LNCAP (cell line): ENCODE measurements around the gene TRIM67.

Experiments used
- CTCF ChIP-seq: fragments of 450-650 bp; IDR thresholded peaks from 2 replicates; pipeline ENCODE4 v1.5.1; 2017; ENCODE audit warnings: mild to moderate bottlenecking

Gene TRIM67

GRCh38 chr1:231215681-231216385 lies 54.0 kb downstream of the TRIM67 start:
- TF ChIP-seq CTCF: no peak

DNA sequence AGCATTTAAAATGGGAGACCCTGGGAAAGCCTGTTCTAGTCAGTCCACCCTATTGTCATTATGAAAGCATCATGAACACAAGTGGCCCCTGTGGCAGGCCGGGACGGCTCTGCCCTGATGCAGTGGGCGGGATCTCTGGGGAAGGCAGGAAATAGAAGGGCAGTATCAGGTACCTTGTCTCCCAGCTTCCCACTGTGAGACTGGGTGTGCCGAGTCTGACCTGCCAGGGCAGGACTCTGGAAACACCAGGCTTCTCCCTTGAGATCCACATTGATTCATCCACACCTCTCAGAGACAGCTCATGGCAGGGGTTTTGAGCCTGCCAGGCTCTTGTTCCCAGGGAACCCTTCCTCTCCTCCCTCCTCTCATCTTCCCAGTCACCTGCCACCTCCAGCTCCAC lies 54.6 kb downstream of the TRIM67 start:
- TF ChIP-seq CTCF: no peak

DNA sequence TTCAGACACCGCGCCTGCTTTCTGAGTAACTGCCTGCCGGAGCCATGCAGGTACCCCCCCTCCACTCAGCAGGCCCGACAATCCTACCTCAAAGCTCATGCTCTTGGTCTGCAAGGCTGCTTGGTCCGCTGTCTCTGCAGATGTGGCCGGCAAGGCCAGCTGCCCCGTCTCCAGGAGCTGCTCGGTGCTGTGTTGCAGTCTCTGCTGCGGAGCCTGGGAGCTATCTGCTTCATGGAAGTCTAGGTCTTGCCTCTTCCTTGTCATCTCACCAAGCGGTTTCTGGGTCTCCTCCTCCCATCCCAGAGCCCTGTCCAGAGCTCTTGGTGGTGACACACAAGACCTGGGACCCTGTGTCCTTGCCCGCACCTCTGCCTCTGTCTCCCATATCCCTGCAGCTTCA lies 55.2 kb downstream of the TRIM67 start:
- TF ChIP-seq CTCF: no peak

- no peak for TF ChIP-seq CTCF
Measured at GRCh38 chr1:231218078-231218477, 56.2 kb downstream of the TRIM67 start.

GRCh38 chr1:231219422-231220401 lies 57.9 kb downstream of the TRIM67 start:
- no peak for TF ChIP-seq CTCF

DNA sequence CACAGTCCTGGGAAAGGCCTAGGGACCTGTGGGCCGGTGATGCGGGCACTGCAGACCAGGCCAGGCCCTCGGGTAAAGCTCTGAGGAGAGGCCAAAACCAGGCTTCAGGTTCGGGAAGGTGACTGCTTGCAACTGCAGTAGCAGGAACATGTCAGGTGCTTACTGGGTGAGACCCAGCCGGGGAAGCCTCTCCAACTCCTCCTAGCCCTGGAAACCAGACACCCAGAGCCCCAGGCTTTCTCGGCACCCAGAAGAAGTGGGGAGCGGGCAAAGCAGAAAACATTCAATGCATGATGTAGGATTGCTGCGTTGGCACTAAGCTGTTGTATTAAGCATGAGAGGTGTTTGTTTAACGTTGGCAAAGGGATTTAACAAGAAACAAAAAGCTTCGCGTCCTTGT lies 58.9 kb downstream of the TRIM67 start:
- TF ChIP-seq CTCF: no peak

DNA sequence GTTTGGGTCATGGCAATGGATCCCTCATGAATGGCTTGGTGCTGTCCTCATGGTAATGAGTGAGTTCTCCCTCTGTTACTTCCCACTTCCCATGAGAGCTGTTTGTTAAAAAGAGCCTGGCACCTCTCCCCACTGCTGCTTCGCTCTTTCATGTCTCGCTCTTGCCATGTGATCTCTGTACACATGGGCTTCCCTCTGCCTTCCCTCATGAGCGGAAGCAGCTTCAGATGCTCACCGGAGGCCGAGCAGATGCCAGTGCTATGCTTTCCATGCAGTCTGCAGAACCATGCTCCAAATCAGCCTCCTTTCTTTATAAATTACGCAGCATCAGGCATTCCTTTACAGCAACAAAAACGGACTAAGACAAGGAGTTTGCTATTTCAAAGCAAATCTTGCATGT lies 64.3 kb downstream of the TRIM67 start:
- TF ChIP-seq CTCF: no peak
